Heart right ventricle (tissue), 16 donors: ENCODE measurements around the gene SEC16A. TPM values are rescaled to one million over a fixed set of nuclear protein-coding genes. Genes with fewer than 3 reads are reported as not detected.
"Not testable (repeated sequence)": the region's sequence is repeated elsewhere in the genome, so short reads cannot be mapped to it uniquely, and the experiment has no call there.

Experiments
- ATAC-seq, 8 donors: fragments of 200-7000 bp; cut with Tn5 transposase; one replicate each; pipeline ENCODE4 v1.9.1; 2020; ENCODE audit warnings: mild to moderate bottlenecking in 8 of 8, moderate library complexity in 8 of 8, moderate number of reproducible peaks in 1 of 8
- DNase-seq, 2 donors: peaks; one replicate each; pipeline ENCODE4 v3.0.0-alpha.2; 2020
- H3K27ac ChIP-seq, 10 donors: fragments of 200-600 bp; sonication (generic) in 2 of 10; one replicate each; pipeline versions ENCODE4 v1.5.0 to v1.8.0; 2020 to 2022; ENCODE audit warnings: mild to moderate bottlenecking in 3 of 10
- H3K27me3 ChIP-seq, 7 donors: fragments of 200-600 bp; one replicate each; pipeline ENCODE4 v1.8.0; 2021 to 2022; ENCODE audit warnings: mild to moderate bottlenecking in 2 of 7
- H3K36me3 ChIP-seq, 9 donors: fragments of 200-600 bp; sonication (generic) in 1 of 9; one replicate each; pipeline versions ENCODE4 v1.5.0 to v1.8.0; 2020 to 2022; ENCODE audit warnings: mild to moderate bottlenecking in 2 of 9
- H3K4me1 ChIP-seq, 9 donors: fragments of 200-600 bp; sonication (generic) in 1 of 9; one replicate each; pipeline versions ENCODE4 v1.5.0 to v1.8.0; 2020 to 2022; ENCODE audit warnings: mild to moderate bottlenecking in 4 of 9
- H3K4me3 ChIP-seq, 10 donors: fragments of 200-600 bp; sonication (generic) in 2 of 10; one replicate each; pipeline versions ENCODE4 v1.5.0 to v1.8.0; 2020 to 2022; ENCODE audit warnings: mild to moderate bottlenecking in 7 of 10, moderate library complexity in 2 of 10
- H3K9me3 ChIP-seq, 11 donors: fragments of 200-600 bp in 10 of 11; sonication (generic) in 2 of 11; one replicate each; pipeline versions ENCODE4 v1.5.0 to v1.8.0; 2013 to 2022; ENCODE audit warnings: mild to moderate bottlenecking in 2 of 11, control low read depth in 1 of 11, moderate library complexity in 1 of 11
- CTCF ChIP-seq, 9 donors: fragments of 200-600 bp; sonication (generic) in 2 of 9; IDR thresholded peaks; one replicate each; pipeline versions ENCODE4 v1.5.0 to v1.8.0; 2021 to 2022; ENCODE audit warnings: antibody characterized with exemption in 9 of 9, mild to moderate bottlenecking in 5 of 9, moderate library complexity in 1 of 9
- WGBS, 2 donors: extraction: QIAGEN DNeasy Blood & Tissue Kit; methylation state at CpG; one replicate each; pipeline ENCODE4 v1.1.7; 2013; ENCODE audit warnings: inconsistent platforms in 1 of 2; 5-methylcytosine and 5-hydroxymethylcytosine counted together
- intact Hi-C, 10 donors: fragments of 100-400 bp; cut with DNase I; formaldehyde crosslinking; loops; one replicate each; pipeline versions ENCODE4 v1.11.1 to v1.14.2; 2022
- polyA plus RNA-seq, 2 donors: library from polyadenylated mRNA; stranded (reverse); fragments of 200-250 nt; gene quantifications; one replicate each; pipeline ENCODE4 v1.2.3, GENCODE V29; 2013
- total RNA-seq, 10 donors: library from RNA; stranded (reverse); fragmentation: NEBNext Ultra II Directional in 3 of 10; extraction: Animal tissue kit (Norgen Biotek cat#: 25700) in 3 of 10; gene quantifications; one replicate each; pipeline versions ENCODE4 v1.2.1 to v1.2.4, GENCODE V29; 2021 to 2023
- donor health status: Arrhythmogenic right ventricular cardiomyopathy.
- donor health status: ischemic (EF 13 %, LVEDD 7.1; RV severe dilation, severe dysfunction).
- donor health status: healthy with polysubstance abuse.
- donor health status: DM: no; HTN: yes; CAD: no.
- donor health status: DM: no; HTN: no; CAD: no.
- donor health status: ischemic (EF 25% LVEDD 6.9; RV normal size, moderate dysfunction).
- donor health status: ischemic (EF 25% LVEDD 5.7; RV mildly dilated, moderate dysfunction).
- donor health status: healthy.
- donor health status: DM: yes; HTN: yes; CAD: no.
- donor health status: Ischemic cardiomyopathy.
- donor health status: ischemic (EF 35%, LVEDD 5.7; RV mildly dilated, moderate dysfunction).
- donor health status: nonischemic (EF 11% LVEDD 7.7; RV severe dilation, severe dysfunction).
- donor health status: DM: yes; HTN: yes; CAD: no.
- donor health status: PGD.
- donor health status: ischemic (EF 29% LVEDD 5.4; RV normal size, mild dysfunction).
- donor health status: nonischemic (EF 23%, LVEDD 6.1; RV moderate dilation, normal function).

SEC16A gene
- total and polyA plus RNA-seq, 12 donors: 21.9 to 35.9 (median 28.6) TPM

GRCh38 chr9:136409557-136410455 is 73.0 kb downstream of the SEC16A start:
- peaks cover 8 to 36% (median 25%) of the 10 kb centered on the region in 9 donors for H3K4me1 ChIP-seq
- H3K27ac ChIP-seq: peak overlapping the region in 9 of 10 donors; percentile 64 to 94 (median 89)
- DNase-seq: no peak
- H3K36me3 ChIP-seq: peaks cover 0 to 62% (median 28%) of the 10 kb centered on the region in 9 donors
- no peaks in the 10 kb centered on the region for H3K9me3 ChIP-seq
- no peak for TF ChIP-seq CTCF (IDR thresholded peaks at IDR 0.05)
- intact Hi-C loops: loop anchor here in 2 of 10 donors (10.0 kb wide), 2 partner anchors 65 to 95 kb away; no protein-coding TSS in a partner anchor
- H3K4me3 ChIP-seq: peak overlapping the region; percentile 50 to 100 (median 96)
- WGBS, 2 donors: 11 to 12% methylated on average over 71 of the region's 71 CpGs
- H3K27me3 ChIP-seq: no peaks in the 10 kb centered on the region
- peak in 7 of 8 donors; percentile 10 to 29 (median 20) for ATAC-seq

- WGBS, 2 donors: 88 to 91% methylated on average over 7 of the region's 7 CpGs
- no peak for DNase-seq
- intact Hi-C loops: loop anchor here in 2 of 10 donors (10.0 kb wide), 2 partner anchors 63 to 93 kb away; no protein-coding TSS in a partner anchor
Observed at GRCh38 chr9:136407911-136408310, 74.9 kb downstream of the SEC16A start.

GRCh38 chr9:136407061-136407460 is 75.8 kb downstream of the SEC16A start:
- intact Hi-C loops: loop anchor here in 2 of 10 donors (10.0 kb wide), 2 partner anchors 62 to 92 kb away; no protein-coding TSS in a partner anchor
- Histone ChIP-seq H3K36me3 (peaks cover 0 to 56% (median 14%) of the 10 kb centered on the region in 9 donors), H3K4me1 (peaks cover 8 to 35% (median 24%) of the 10 kb centered on the region in 9 donors)
- not testable (repeated sequence) for ATAC-seq, H3K4me3 ChIP-seq, H3K27me3 ChIP-seq, H3K27ac ChIP-seq, H3K9me3 ChIP-seq, DNase-seq
- 91 to 93% methylated on average over 28 of the region's 28 CpGs for WGBS, 2 donors

More at GRCh38 chr9:136407911-136408310, 74.9 kb downstream of the SEC16A start:
- peaks cover 0 to 58% (median 17%) of the 10 kb centered on the region in 9 donors for H3K36me3 ChIP-seq
- H3K27me3 ChIP-seq: no peaks in the 10 kb centered on the region
- ATAC-seq: no peak
- TF ChIP-seq CTCF (IDR thresholded peaks at IDR 0.05): no peak
- no peak overlapping the region for H3K4me3 ChIP-seq
- H3K4me1 ChIP-seq: peaks cover 8 to 35% (median 25%) of the 10 kb centered on the region in 9 donors
- H3K9me3 ChIP-seq: no peaks in the 10 kb centered on the region
- H3K27ac ChIP-seq: no peak overlapping the region

- WGBS, 2 donors: 90 to 92% methylated on average over 10 of the region's 10 CpGs
- not testable (repeated sequence) for H3K27me3 ChIP-seq, H3K4me3 ChIP-seq, H3K9me3 ChIP-seq, DNase-seq, H3K27ac ChIP-seq, ATAC-seq
- H3K4me1 ChIP-seq: peaks cover under 1 to 23% (median 13%) of the 10 kb centered on the region in 9 donors
- intact Hi-C loops: loop anchor here in 2 of 10 donors (10.0 kb wide), 2 partner anchors 61 to 91 kb away; no protein-coding TSS in a partner anchor
- H3K36me3 ChIP-seq: peaks cover 0 to 60% (median 14%) of the 10 kb centered on the region in 9 donors
Observed at GRCh38 chr9:136405904-136406303, 76.9 kb downstream of the SEC16A start.

- H3K9me3 ChIP-seq: no peaks in the 10 kb centered on the region
- peaks cover 0 to 60% (median 14%) of the 10 kb centered on the region in 9 donors for H3K36me3 ChIP-seq
- H3K27ac ChIP-seq: no peak overlapping the region
- H3K4me3 ChIP-seq: no peak overlapping the region
- no peaks in the 10 kb centered on the region for H3K27me3 ChIP-seq
- no peak for ATAC-seq
- intact Hi-C loops: loop anchor here in 2 of 10 donors (10.0 kb wide), 2 partner anchors 61 to 91 kb away; no protein-coding TSS in a partner anchor
- DNase-seq: no peak
- peaks cover 2 to 27% (median 16%) of the 10 kb centered on the region in 9 donors for H3K4me1 ChIP-seq
- TF ChIP-seq CTCF (IDR thresholded peaks at IDR 0.05): no peak
- 89 to 90% methylated on average over 7 of the region's 7 CpGs for WGBS, 2 donors
Observed at GRCh38 chr9:136405481-136405880, 77.4 kb downstream of the SEC16A start.
